Transverse colon (tissue), 4 donors: ENCODE results near the gene PLD3. TPM values are rescaled to one million over a fixed set of nuclear protein-coding genes. Genes with fewer than 3 reads are reported as not detected.

ENCODE experiments used
- DNase-seq: peaks from one replicate; pipeline ENCODE4 v3.0.0-alpha.2; 2019
- H3K27ac ChIP-seq, 4 donors: fragments of 200-600 bp; sonication (generic); 2 replicates each; pipeline ENCODE4 v1.5.1; 2016 to 2018; ENCODE audit warnings: inconsistent platforms in 4 of 4
- H3K27me3 ChIP-seq: fragments of 200-600 bp; sonication (generic); 2 replicates; pipeline ENCODE4 v1.5.1; 2017; ENCODE audit warnings: inconsistent platforms
- H3K36me3 ChIP-seq, 4 donors: fragments of 200-600 bp; sonication (generic); 2 replicates each; pipeline ENCODE4 v1.5.1; 2017 to 2019; ENCODE audit warnings: inconsistent platforms in 4 of 4
- H3K4me1 ChIP-seq, 4 donors: fragments of 200-600 bp; sonication (generic); 2 replicates each; pipeline ENCODE4 v1.5.1; 2017 to 2020; ENCODE audit warnings: inconsistent platforms in 4 of 4
- H3K4me3 ChIP-seq, 4 donors: fragments of 200-600 bp; sonication (generic); 1 replicate in 1 of 4; 2 replicates in 3 of 4; pipeline versions ENCODE4 v1.5.1 to v1.6.1; 2017 to 2019; ENCODE audit warnings: inconsistent platforms in 4 of 4
- H3K9me3 ChIP-seq, 2 donors: fragments of 200-600 bp; sonication (generic); 2 replicates each; pipeline ENCODE4 v1.5.1; 2017 to 2019; ENCODE audit warnings: inconsistent platforms in 2 of 2
- CTCF ChIP-seq, 5 experiments: fragments of 200-600 bp in 3 of 5; fragments of 450-650 bp in 2 of 5; sonication (generic) in 3 of 5; IDR thresholded peaks; 1 replicate in 2 of 5; 2 replicates in 3 of 5; pipeline ENCODE4 v1.5.1; 2016 to 2017; ENCODE audit warnings: antibody characterized with exemption in 5 of 5, inconsistent platforms in 3 of 5, mild to moderate bottlenecking in 2 of 5, moderate library complexity in 1 of 5
- EP300 ChIP-seq: sonication (generic); formaldehyde crosslinking; IDR thresholded peaks from one replicate; pipeline ENCODE4 v1.6.1; 2017; ENCODE audit warnings: antibody characterized with exemption, low read depth
- POLR2A ChIP-seq: fragments of 450-650 bp; IDR thresholded peaks from one replicate; pipeline ENCODE4 v1.6.1; 2016; ENCODE audit warnings: antibody characterized with exemption, mild to moderate bottlenecking, moderate library complexity
- POLR2AphosphoS5 ChIP-seq, 3 donors: sonication (generic); formaldehyde crosslinking; IDR thresholded peaks; one replicate each; pipeline ENCODE4 v1.6.1; 2016; ENCODE audit warnings: antibody characterized with exemption in 3 of 3
- WGBS, 2 donors: methylation state at CpG; one replicate each; pipeline ENCODE4 v1.1.5; 2018; ENCODE audit warnings: low coverage in 1 of 2; 5-methylcytosine and 5-hydroxymethylcytosine counted together
- in situ Hi-C, 4 donors: fragments of 200-750 bp; cut with MboI; loops; one replicate each; pipeline versions ENCODE4 v1.15.0 to v1.15.1; 2017; ENCODE audit warnings: low sequenced_read_pairs in 3 of 4, low pct_ligation_motif_present in 1 of 4, low pct_unique_long_range_greater_than_20kb in 1 of 4
- intact Hi-C: fragments of 100-400 bp; cut with DNase I; formaldehyde crosslinking; loops from one replicate; pipeline ENCODE4 v1.15.1; 2023; ENCODE audit warnings: low total_unique reads
- total RNA-seq, 4 donors: library from RNA; depleted of rRNA; stranded (reverse); fragments of >200 nt; gene quantifications; one replicate each; pipeline ENCODE4 v1.1.0, GENCODE V29; 2016

PLD3 gene
- total RNA-seq, 4 donors from 2014 or later = 91.6 to 322 (median 179) TPM

GRCh38 chr19:40410030-40410389 lies 61.5 kb downstream of the PLD3 start:
- no peak overlapping the region for H3K4me3 ChIP-seq
- H3K27ac ChIP-seq = no peak overlapping the region
- TF ChIP-seq POLR2AphosphoS5 (IDR thresholded peaks at IDR 0.05) = no peak
- TF ChIP-seq POLR2A = no peak
- TF ChIP-seq EP300 = no peak
- TF ChIP-seq CTCF (IDR thresholded peaks at IDR 0.05) = no peak
- no peaks in the 10 kb centered on the region for H3K36me3 ChIP-seq
- no peak for DNase-seq
- intact Hi-C loops = no loop called here
- no peaks in the 10 kb centered on the region for H3K27me3 ChIP-seq
- no peaks in the 10 kb centered on the region for H3K9me3 ChIP-seq
- in situ Hi-C loops = loop anchor here in 1 of 4 donors (25.0 kb wide), 1 partner anchor 123 kb away; the partner anchor contains the start of gene AKT2
- WGBS, 2 donors = 76% methylated on average over 9 of the region's 9 CpGs; no CpG with 5 or more reads in 1 of the 2 donors
- H3K4me1 ChIP-seq = peaks cover 0 to 5% (median 0%) of the 10 kb centered on the region in 4 donors

GRCh38 chr19:40411125-40411842 lies 62.8 kb downstream of the PLD3 start:
- Histone ChIP-seq H3K27ac (peak overlapping the region in 2 of 4 donors; percentile 18 to 51), H3K4me3 (no peak overlapping the region), H3K27me3 (no peaks in the 10 kb centered on the region), H3K36me3 (no peaks in the 10 kb centered on the region), H3K9me3 (no peaks in the 10 kb centered on the region), H3K4me1 (peaks cover 0 to 5% (median 0%) of the 10 kb centered on the region in 4 donors)
- TF ChIP-seq CTCF (IDR thresholded peaks at IDR 0.05) (no peak), POLR2AphosphoS5 (IDR thresholded peaks at IDR 0.05) (no peak)
- WGBS, 2 donors = 50 to 60% methylated on average over 4 to 16 of the region's 16 CpGs
- intact Hi-C loops = no loop called here
- in situ Hi-C loops = loop anchor here in 1 of 4 donors (25.0 kb wide), 1 partner anchor 124 kb away; the partner anchor contains the start of gene AKT2
- peak; percentile 40 for DNase-seq

- in situ Hi-C loops = loop anchor here in 1 of 4 donors (25.0 kb wide), 1 partner anchor 125 kb away; the partner anchor contains the start of gene AKT2
- Histone ChIP-seq H3K4me3 (no peak overlapping the region), H3K36me3 (no peaks in the 10 kb centered on the region), H3K4me1 (peaks cover 0 to 6% (median 2%) of the 10 kb centered on the region in 4 donors), H3K27ac (peak overlapping the region in 1 of 4 donors; percentile 51), H3K9me3 (no peaks in the 10 kb centered on the region), H3K27me3 (no peaks in the 10 kb centered on the region)
- 55 to 71% methylated on average over 1 to 8 of the region's 8 CpGs for WGBS, 2 donors
- no peak for TF ChIP-seq POLR2AphosphoS5 (IDR thresholded peaks at IDR 0.05)
- no peak for TF ChIP-seq EP300
- TF ChIP-seq POLR2A = no peak
- no peak for TF ChIP-seq CTCF (IDR thresholded peaks at IDR 0.05)
- no peak for DNase-seq
- intact Hi-C loops = no loop called here
Measured at GRCh38 chr19:40411958-40412499, 63.5 kb downstream of the PLD3 start.

- no peak for TF ChIP-seq POLR2AphosphoS5 (IDR thresholded peaks at IDR 0.05)
- no peak for TF ChIP-seq CTCF (IDR thresholded peaks at IDR 0.05)
- no peak for TF ChIP-seq POLR2A
- no peak for TF ChIP-seq EP300
- intact Hi-C loops = no loop called here
Measured at GRCh38 chr19:40412866-40413265, 64.4 kb downstream of the PLD3 start.

More at GRCh38 chr19:40412866-40413265, 64.4 kb downstream of the PLD3 start:
- no peak for DNase-seq
- WGBS, 2 donors = 83% methylated on average over 4 of the region's 4 CpGs; no CpG with 5 or more reads in 1 of the 2 donors
- Histone ChIP-seq H3K27ac (no peak overlapping the region), H3K27me3 (no peaks in the 10 kb centered on the region), H3K36me3 (no peaks in the 10 kb centered on the region), H3K9me3 (no peaks in the 10 kb centered on the region), H3K4me1 (peaks cover 0 to 11% (median 2%) of the 10 kb centered on the region in 4 donors), H3K4me3 (no peak overlapping the region)
- in situ Hi-C loops = loop anchor here in 1 of 4 donors (25.0 kb wide), 1 partner anchor 126 kb away; the partner anchor contains the start of gene AKT2
